Sigmoid colon (tissue), 7 donors: Measurements from ENCODE around the gene SPOP. TPM values are rescaled to one million over a fixed set of nuclear protein-coding genes. Genes with fewer than 3 reads are reported as not detected.

Source experiments
- DNase-seq: peaks from one replicate; pipeline ENCODE4 v3.0.0-alpha.2; 2019
- H3K27ac ChIP-seq, 4 donors: fragments of 200-600 bp; sonication (generic); one replicate each; pipeline ENCODE4 v1.5.1; 2016 to 2019; ENCODE audit warnings: mild to moderate bottlenecking in 1 of 4
- H3K27me3 ChIP-seq, 3 donors: fragments of 200-600 bp; sonication (generic); one replicate each; pipeline ENCODE4 v1.5.1; 2019; ENCODE audit warnings: mild to moderate bottlenecking in 1 of 3
- H3K36me3 ChIP-seq, 4 donors: fragments of 200-600 bp; sonication (generic); one replicate each; pipeline ENCODE4 v1.5.1; 2016 to 2019
- H3K4me1 ChIP-seq, 4 donors: fragments of 200-600 bp; sonication (generic); one replicate each; pipeline ENCODE4 v1.5.1; 2017 to 2019
- H3K4me3 ChIP-seq, 4 donors: fragments of 200-600 bp; sonication (generic); one replicate each; pipeline ENCODE4 v1.5.1; 2017 to 2019; ENCODE audit warnings: mild to moderate bottlenecking in 2 of 4, moderate library complexity in 1 of 4
- H3K9me3 ChIP-seq, 4 donors: fragments of 200-600 bp in 3 of 4; sonication (generic) in 3 of 4; one replicate each; pipeline versions ENCODE4 v1.5.1 to v1.6.1; 2013 to 2019
- CTCF ChIP-seq, 4 experiments: fragments of 450-650 bp in 3 of 4; fragments of 200-600 bp in 1 of 4; IDR thresholded peaks; one replicate each; pipeline ENCODE4 v1.5.1; 2016 to 2019; ENCODE audit warnings: antibody characterized with exemption in 4 of 4, mild to moderate bottlenecking in 3 of 4, moderate library complexity in 2 of 4
- EP300 ChIP-seq, 4 donors: sonication (generic); formaldehyde crosslinking; IDR thresholded peaks; one replicate each; pipeline ENCODE4 v1.6.1; 2017; ENCODE audit warnings: antibody characterized with exemption in 4 of 4
- POLR2A ChIP-seq, 2 donors: fragments of 450-650 bp; IDR thresholded peaks; one replicate each; pipeline ENCODE4 v1.6.1; 2016; ENCODE audit warnings: antibody characterized with exemption in 2 of 2, mild to moderate bottlenecking in 2 of 2, moderate library complexity in 2 of 2
- POLR2AphosphoS5 ChIP-seq, 4 donors: sonication (generic); formaldehyde crosslinking; IDR thresholded peaks; one replicate each; pipeline ENCODE4 v1.6.1; 2017; ENCODE audit warnings: antibody characterized with exemption in 4 of 4
- WGBS, 2 donors: extraction: QIAGEN DNeasy Blood & Tissue Kit; methylation state at CpG; one replicate each; pipeline ENCODE4 v1.1.7; 2013; 5-methylcytosine and 5-hydroxymethylcytosine counted together
- intact Hi-C: fragments of 100-400 bp; cut with DNase I; formaldehyde crosslinking; loops from one replicate; pipeline ENCODE4 v1.15.1; 2023
- polyA plus RNA-seq, 3 donors: library from polyadenylated mRNA; stranded (reverse); fragments of 200-250 nt; gene quantifications; one replicate each; pipeline ENCODE4 v1.2.3, GENCODE V29; 2013
- total RNA-seq, 4 donors: library from RNA; depleted of rRNA; stranded (reverse); fragments of >200 nt; gene quantifications; one replicate each; pipeline ENCODE4 v1.1.0, GENCODE V29; 2016
- donor health status: healthy with polysubstance abuse.
- donor health status: Bipolar disorder and iron deficiency.
- donor health status: healthy.

Gene SPOP
- total and polyA plus RNA-seq, 7 donors, result 33.0 to 332 (median 226) TPM

DNA sequence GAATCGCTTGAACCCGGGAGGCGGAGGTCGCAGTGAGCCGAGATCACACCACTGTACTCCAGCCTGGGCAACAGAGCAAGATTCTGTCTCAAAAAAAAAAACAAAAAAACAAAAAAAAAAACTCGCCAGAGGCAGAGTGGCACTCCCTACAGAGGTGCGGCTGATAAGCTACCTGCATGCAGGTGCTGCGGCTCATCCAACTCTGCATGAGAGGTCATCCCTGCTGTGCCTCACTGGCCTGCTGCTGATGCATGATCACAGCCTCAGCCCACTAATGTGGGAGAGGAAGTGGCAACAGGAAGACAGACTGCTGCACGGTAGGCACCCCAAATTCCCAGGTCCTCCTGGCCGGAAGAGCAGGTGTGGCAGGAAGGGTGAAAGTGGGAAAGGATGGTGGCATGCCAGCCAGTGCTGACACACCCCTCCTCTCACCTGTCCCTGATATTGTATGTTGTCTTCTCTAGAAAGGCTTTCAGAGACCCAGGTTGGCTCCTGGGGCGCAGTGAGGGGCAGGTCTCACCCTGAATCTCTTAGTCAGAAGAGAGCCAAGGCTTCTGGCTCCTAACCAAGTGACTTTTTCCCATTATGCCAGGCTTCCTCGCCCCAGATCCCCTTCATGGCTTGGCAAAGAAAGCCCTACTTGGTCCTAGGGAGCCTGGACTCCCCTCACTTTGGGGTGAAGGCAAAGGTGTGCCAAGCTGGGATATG lies 90.4 kb downstream of the SPOP start:
- H3K27me3 ChIP-seq, result no peaks in the 10 kb centered on the region
- DNase-seq, result peak; percentile 50
- H3K9me3 ChIP-seq, result no peaks in the 10 kb centered on the region
- H3K4me1 ChIP-seq, result peaks cover 0 to 7% (median 5%) of the 10 kb centered on the region in 4 donors
- H3K36me3 ChIP-seq, result peaks cover 0 to 27% (median 2%) of the 10 kb centered on the region in 4 donors
- no peak overlapping the region for H3K27ac ChIP-seq
- WGBS, 2 donors, result 58 to 77% methylated on average over 12 of the region's 12 CpGs
- intact Hi-C loops, result no loop called here
- no peak for TF ChIP-seq POLR2A (IDR thresholded peaks at IDR 0.05)
- TF ChIP-seq POLR2AphosphoS5 (IDR thresholded peaks at IDR 0.05), result peak in 1 of 4 donors; percentile 19
- no peak overlapping the region for H3K4me3 ChIP-seq

DNA sequence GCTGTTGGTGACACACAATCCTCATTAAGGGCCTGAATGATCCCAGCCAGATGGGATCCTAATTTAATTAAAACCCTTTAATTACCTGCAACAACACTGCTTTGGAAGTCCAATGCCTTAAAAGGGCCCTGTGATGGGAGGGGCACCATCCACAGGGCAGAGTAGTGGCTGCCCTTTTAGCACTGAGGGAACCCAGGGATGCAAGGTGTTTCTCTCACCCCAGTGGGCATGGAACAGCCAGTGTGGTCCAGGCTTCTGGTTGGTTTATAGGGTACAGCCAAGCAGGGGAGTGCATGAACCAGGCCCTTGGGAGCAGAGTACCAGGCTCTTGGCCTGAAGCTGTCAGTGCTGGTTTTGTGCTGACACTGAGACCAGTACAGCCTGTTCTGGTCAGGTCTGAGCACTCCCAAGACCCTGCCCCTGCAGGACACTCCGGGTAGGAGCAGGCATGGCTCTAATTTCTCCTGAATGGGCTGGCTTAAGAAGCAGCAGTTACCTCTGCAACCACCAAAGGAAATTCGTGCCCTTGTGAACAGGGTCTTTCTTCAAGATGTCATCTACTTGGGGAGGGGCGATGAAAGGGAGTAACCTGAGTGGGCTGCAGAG lies 92.4 kb downstream of the SPOP start:
- intact Hi-C loops, result no loop called here
- WGBS, 2 donors, result 70 to 83% methylated on average over 3 of the region's 3 CpGs

GRCh38 chr17:49583889-49584288 lies 94.0 kb downstream of the SPOP start:
- Histone ChIP-seq H3K9me3 (no peaks in the 10 kb centered on the region), H3K4me1 (peaks cover 0 to 18% (median 11%) of the 10 kb centered on the region in 4 donors), H3K36me3 (peaks cover 0 to 14% (median 0%) of the 10 kb centered on the region in 4 donors), H3K27me3 (no peaks in the 10 kb centered on the region), H3K4me3 (no peak overlapping the region), H3K27ac (no peak overlapping the region)
- intact Hi-C loops, result no loop called here
- no peak for DNase-seq
- no peak for TF ChIP-seq CTCF (IDR thresholded peaks at IDR 0.05)
- TF ChIP-seq EP300 (IDR thresholded peaks at IDR 0.05), result no peak
- TF ChIP-seq POLR2A (IDR thresholded peaks at IDR 0.05), result no peak
- no peak for TF ChIP-seq POLR2AphosphoS5 (IDR thresholded peaks at IDR 0.05)
- 93 to 97% methylated on average over 4 of the region's 4 CpGs for WGBS, 2 donors

More for the DNA sequence above, 92.4 kb downstream of the SPOP start:
- Histone ChIP-seq H3K9me3 (no peaks in the 10 kb centered on the region), H3K4me1 (peaks cover 0 to 13% (median 8%) of the 10 kb centered on the region in 4 donors), H3K4me3 (no peak overlapping the region), H3K36me3 (peaks cover 0 to 13% (median 0%) of the 10 kb centered on the region in 4 donors), H3K27me3 (no peaks in the 10 kb centered on the region), H3K27ac (peak overlapping the region in 2 of 4 donors; percentile 4 to 12)
- TF ChIP-seq CTCF (IDR thresholded peaks at IDR 0.05), result peak in 1 of 4 experiments; percentile 11
- TF ChIP-seq POLR2AphosphoS5 (IDR thresholded peaks at IDR 0.05), result peak in 1 of 4 donors; percentile 24
- TF ChIP-seq POLR2A (IDR thresholded peaks at IDR 0.05), result no peak
- peak; percentile 46 for DNase-seq

DNA sequence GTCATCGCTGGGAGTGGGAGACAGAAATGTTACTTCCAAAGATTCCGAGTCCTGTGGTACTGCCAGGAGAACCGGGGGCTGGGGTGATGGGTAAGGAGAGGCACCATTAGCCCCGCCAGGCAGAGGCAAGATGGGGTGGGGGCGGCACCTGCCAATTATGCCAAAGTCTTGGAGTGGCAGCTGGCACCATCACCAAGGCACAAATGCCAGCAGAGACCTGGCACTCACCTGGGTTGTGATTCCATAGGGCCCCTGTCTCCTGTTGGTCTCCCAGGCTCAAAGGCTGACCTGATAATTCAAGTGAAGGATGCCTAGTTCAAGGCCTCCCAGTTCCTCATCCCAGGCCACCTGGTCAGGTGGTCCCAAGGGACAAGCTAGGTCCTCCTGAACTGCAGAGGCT lies 94.7 kb downstream of the SPOP start:
- no peak for DNase-seq
- H3K27ac ChIP-seq, result no peak overlapping the region
- H3K27me3 ChIP-seq, result no peaks in the 10 kb centered on the region
- peaks cover 0 to 25% (median 17%) of the 10 kb centered on the region in 4 donors for H3K4me1 ChIP-seq
- intact Hi-C loops, result no loop called here
- TF ChIP-seq EP300 (IDR thresholded peaks at IDR 0.05) (no peak), POLR2AphosphoS5 (IDR thresholded peaks at IDR 0.05) (no peak), POLR2A (IDR thresholded peaks at IDR 0.05) (no peak), CTCF (IDR thresholded peaks at IDR 0.05) (no peak)
- no peaks in the 10 kb centered on the region for H3K9me3 ChIP-seq
- peaks cover 0 to 17% (median 0%) of the 10 kb centered on the region in 4 donors for H3K36me3 ChIP-seq
- no peak overlapping the region for H3K4me3 ChIP-seq
- 93 to 94% methylated on average over 5 of the region's 5 CpGs for WGBS, 2 donors

DNA sequence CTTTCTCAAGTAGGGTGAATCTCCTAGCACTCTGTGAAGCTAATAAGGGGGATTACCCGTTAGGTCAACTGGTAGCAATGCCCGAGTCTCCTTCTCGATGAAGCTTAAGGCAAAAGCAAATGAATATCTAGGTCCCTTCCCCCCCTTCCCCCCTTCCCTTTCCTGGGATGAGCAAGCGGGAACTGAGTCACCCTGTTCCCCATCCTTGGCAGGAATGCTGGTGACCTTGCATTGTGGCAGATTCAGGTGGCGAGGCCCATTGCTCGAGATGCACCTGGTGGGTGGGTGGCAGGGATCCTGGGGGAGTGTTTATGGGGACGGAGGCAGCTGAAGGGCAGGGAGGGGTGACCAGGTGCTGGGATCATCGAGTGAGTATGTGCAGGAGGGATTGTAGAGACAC lies 95.1 kb downstream of the SPOP start:
- no peak for DNase-seq
- intact Hi-C loops, result no loop called here
- no peaks in the 10 kb centered on the region for H3K9me3 ChIP-seq
- H3K4me3 ChIP-seq, result no peak overlapping the region
- no peaks in the 10 kb centered on the region for H3K27me3 ChIP-seq
- TF ChIP-seq EP300 (IDR thresholded peaks at IDR 0.05) (no peak), CTCF (IDR thresholded peaks at IDR 0.05) (no peak), POLR2AphosphoS5 (IDR thresholded peaks at IDR 0.05) (no peak), POLR2A (IDR thresholded peaks at IDR 0.05) (no peak)
- H3K27ac ChIP-seq, result no peak overlapping the region
- 84 to 85% methylated on average over 8 of the region's 8 CpGs for WGBS, 2 donors
- H3K36me3 ChIP-seq, result peaks cover 0 to 13% (median 0%) of the 10 kb centered on the region in 4 donors
- H3K4me1 ChIP-seq, result peaks cover 0 to 29% (median 22%) of the 10 kb centered on the region in 4 donors
